GM10266 (cell line): Measurements from ENCODE around the gene ABLIM1.

ENCODE experiments used
- DNase-seq: peaks from one replicate; pipeline ENCODE4 v3.0.0; 2012; ENCODE audit errors: extremely low spot score
- CTCF ChIP-seq: IDR thresholded peaks from 2 replicates; pipeline ENCODE4 v1.5.1; 2012; ENCODE audit warnings: mild to moderate bottlenecking, low read depth; ENCODE audit not compliant: control insufficient read depth, insufficient read depth; ENCODE audit errors: missing control alignments

The ABLIM1 gene

GRCh38 chr10:114395366-114396022, 262.6 kb downstream of the ABLIM1 start:
- DNase-seq, result no peak

DNA sequence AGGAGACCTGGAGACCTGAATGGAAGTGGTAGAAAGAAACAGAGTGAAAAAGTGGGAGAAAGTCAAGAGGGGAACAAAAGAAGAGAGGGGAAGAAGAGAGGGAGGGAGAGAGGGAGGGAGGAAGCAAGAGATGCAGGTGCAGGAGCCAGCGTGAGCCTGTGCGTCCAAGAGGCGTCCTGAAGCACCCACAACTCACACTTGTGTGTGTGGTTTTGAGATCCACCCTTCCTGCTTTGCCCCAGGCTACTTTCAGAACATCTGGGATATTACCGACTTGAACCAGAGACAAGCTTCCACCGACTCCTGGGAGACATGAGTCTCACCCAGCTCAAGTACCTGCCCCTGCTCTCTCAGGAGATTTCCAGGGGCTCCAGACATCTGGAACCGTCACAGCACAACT, 263.5 kb downstream of the ABLIM1 start:
- no peak for TF ChIP-seq CTCF

More at GRCh38 chr10:114395366-114396022, 262.6 kb downstream of the ABLIM1 start:
- TF ChIP-seq CTCF, result no peak

DNA sequence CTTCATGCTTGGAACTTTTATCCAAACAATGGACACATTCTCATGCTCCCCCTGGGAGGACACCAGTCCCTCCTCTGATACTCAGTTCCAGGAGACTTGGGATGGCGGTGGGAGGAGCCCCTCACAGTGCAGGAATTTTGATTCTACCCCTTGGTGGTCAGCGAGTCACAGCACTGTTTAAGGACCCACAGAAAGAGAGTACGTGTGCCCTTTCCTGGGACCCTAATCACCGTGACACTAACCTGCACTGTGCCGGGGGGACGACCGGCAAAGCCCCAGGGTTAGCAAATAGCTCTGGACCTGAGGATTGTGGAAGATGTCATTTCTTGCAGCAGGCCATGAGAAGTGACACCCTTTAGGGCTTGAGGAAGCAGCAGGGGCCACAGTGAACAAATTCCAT, 264.2 kb downstream of the ABLIM1 start:
- no peak for TF ChIP-seq CTCF
- no peak for DNase-seq

More for the DNA sequence above, 263.5 kb downstream of the ABLIM1 start:
- DNase-seq, result no peak

DNA sequence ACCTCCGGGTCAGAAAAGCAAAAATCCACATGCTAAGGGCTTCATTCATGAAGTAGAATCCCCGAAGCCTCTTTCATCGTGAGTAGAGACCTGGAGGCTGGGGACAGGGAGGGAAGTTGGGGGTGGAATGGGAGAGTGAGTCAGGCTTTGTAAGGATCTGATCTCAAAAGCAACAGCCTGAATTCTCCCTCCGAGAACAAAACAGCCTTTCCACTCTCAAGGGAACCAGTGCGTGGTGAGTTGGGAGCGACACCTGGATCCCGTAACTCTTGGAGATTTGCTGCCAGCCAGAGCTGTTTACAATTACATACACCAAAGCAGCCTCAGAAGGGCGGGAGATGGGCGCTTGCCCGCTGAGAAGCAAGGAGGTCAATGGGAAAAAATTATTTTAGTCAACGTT, 264.6 kb downstream of the ABLIM1 start:
- DNase-seq, result no peak
- TF ChIP-seq CTCF, result no peak

GRCh38 chr10:114392112-114392835, 265.8 kb downstream of the ABLIM1 start:
- TF ChIP-seq CTCF, result no peak
- no peak for DNase-seq

- no peak for DNase-seq
- TF ChIP-seq CTCF, result no peak
Measured at GRCh38 chr10:114391599-114391998, 266.5 kb downstream of the ABLIM1 start.

- no peak for TF ChIP-seq CTCF
- DNase-seq, result no peak
Measured at GRCh38 chr10:114389426-114389825, 268.6 kb downstream of the ABLIM1 start.
